Activated CD8-positive, alpha-beta memory T cell treated with anti-CD3 and anti-CD28 coated beads, Interleukin-2, amount 50 U/mL, for 1 hour (primary cell): Measurements from ENCODE around the gene CPA3.

ENCODE experiments used
- DNase-seq: peaks from one replicate; pipeline ENCODE4 v3.0.0-alpha.2; 2020; ENCODE audit errors: extremely low read depth

Gene CPA3

GRCh38 chr3:148857316-148857715 is 7.8 kb upstream of the CPA3 start:
- DNase-seq = no peak

- DNase-seq = no peak
These were observed 3.7 kb upstream of the CPA3 start for GRCh38 chr3:148861277-148861869.

GRCh38 chr3:148863297-148863696 is 1.8 kb upstream of the CPA3 start:
- no peak for DNase-seq

GRCh38 chr3:148863814-148864213 is 1.3 kb upstream of the CPA3 start:
- no peak for DNase-seq

- DNase-seq = no peak
These were observed 1.2 kb downstream of the CPA3 start for GRCh38 chr3:148866261-148866660.

- DNase-seq = no peak
These were observed 8.3 kb downstream of the CPA3 start for GRCh38 chr3:148873270-148873927.

GRCh38 chr3:148873977-148874376 is 8.9 kb downstream of the CPA3 start:
- no peak for DNase-seq

DNA sequence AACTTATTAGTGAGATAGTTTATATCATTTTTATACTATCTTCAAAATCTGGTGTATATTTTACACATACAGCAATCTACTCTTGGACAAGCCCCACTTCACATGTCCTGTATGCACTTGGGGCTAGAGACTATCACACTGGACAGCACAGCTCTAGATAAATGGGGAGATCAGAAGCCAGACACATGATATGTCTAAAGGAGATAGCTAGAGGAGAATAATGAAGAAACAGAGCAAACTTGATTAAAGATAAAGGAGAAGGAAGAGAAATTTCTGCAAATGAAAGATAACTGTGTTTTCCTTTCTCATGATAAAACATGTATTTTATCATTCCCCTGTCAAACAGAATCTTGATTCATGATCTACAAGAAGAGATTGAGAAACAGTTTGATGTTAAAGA is 13.0 kb downstream of the CPA3 start:
- no peak for DNase-seq

DNA sequence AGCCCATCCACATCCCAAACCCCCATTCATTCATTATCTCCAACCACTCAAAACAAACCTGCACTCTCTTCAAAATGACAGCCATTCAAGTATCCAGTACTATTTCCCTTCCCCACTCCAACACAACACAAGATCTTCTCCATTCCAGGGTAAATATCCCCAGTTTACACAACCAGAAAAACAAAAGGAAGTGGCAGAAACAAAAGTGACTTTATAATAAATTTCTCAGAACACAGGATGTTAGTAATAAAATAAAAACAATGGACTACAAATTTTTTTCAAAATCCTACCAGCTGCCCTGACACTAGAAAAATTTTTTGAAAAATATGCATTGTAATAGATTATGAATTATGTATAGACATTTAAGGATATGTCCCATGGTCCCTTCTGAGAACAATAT is 14.2 kb downstream of the CPA3 start:
- DNase-seq = no peak

DNA sequence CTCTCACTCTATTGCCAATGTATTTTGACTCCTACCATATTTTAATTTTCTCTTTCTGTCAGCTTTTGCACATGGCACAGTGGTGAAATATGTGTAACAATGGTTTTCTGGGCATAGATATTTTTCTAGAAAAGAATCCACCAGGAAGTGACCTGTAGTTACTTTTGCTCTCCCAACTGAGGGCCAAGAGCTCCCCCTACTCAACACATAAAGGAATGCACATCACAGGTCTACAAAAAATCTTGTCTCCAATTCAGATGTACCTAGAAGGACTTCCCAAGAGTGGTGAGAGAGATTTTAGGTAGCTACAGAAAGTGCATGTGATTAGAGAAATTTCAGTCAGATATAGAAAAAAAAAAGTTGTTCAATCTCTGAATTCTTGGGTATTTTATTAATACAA is 15.6 kb downstream of the CPA3 start:
- no peak for DNase-seq

GRCh38 chr3:148881286-148881685 is 16.2 kb downstream of the CPA3 start:
- DNase-seq = no peak

DNA sequence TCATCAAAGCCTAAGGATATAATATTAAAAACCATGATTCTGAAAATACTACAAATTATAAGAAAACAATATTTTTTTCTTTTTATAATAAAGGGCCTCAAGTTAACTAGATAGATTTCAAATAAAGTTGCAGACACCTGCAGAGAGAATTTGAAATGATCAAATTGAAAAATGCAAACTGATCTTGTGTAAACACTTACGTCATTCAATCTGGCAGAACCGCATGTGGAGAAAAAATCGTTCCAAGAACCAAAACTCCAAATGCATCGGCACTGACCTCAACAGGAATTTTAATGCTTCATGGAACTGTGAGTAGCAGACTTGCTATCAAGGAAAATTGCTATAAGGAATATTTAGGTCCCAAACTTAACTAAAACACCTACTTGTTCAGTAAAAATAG is 17.2 kb downstream of the CPA3 start:
- DNase-seq = no peak

DNA sequence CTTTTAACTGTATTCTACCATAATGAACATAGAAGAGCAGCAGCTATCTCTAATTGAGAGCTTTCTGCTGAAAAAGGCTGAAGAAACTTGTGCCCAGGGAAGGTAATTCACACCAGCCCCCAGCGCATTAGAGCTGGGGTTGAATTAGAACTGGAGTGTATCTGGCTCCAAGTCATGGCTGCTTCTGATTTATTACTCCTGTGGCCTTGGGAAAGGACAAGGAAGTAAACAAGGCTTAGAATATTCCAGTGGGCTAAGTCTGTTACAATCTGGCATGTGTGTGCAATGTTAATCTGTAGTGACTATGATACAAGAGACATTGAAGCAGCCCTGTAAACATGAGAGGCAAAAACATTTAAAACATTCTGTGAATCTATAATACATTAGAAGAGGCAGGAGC is 18.1 kb downstream of the CPA3 start:
- DNase-seq = no peak

- DNase-seq = no peak
These were observed 19.2 kb downstream of the CPA3 start for GRCh38 chr3:148884261-148884660.

GRCh38 chr3:148889828-148890227 is 24.7 kb downstream of the CPA3 start:
- no peak for DNase-seq

GRCh38 chr3:148896062-148896461 is 31.0 kb downstream of the CPA3 start:
- DNase-seq = no peak

DNA sequence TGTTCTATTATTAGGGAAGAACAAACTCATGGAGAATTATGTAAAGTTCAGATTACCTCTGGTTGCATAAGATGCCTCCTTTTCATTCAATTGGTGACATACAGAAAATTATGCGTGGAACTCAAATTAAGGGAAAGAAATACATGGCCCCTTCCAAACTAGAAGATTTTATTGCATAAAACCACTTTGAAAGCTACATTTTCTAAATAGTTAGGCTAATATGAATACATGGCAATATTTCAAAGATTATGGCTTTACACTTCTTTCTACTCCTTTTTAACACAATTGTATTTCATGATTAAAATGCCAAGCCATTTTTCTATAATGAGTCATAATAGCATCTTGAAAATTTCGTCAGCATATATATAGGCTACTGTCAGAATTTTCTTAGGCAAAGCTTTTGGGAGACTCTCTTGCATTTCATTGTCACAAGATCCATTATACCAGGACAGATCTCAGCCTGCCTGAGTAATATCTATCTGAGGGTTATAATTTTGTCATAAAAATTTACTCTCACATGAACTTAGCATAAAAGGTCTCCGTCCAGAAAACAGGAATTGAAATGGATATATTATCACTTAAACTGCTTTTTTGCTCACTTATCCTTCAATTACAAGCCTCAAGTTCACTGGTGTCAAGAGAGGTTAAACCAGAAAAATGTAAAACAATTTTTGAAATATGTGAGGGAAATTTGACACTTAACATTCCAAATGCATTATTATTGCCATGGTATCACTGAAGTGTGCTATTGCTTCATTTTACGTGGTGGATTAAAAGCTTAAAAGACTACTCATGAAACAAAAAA is 37.1 kb downstream of the CPA3 start:
- no peak for DNase-seq

- DNase-seq = no peak
These were observed 37.9 kb downstream of the CPA3 start for GRCh38 chr3:148903022-148903442.

DNA sequence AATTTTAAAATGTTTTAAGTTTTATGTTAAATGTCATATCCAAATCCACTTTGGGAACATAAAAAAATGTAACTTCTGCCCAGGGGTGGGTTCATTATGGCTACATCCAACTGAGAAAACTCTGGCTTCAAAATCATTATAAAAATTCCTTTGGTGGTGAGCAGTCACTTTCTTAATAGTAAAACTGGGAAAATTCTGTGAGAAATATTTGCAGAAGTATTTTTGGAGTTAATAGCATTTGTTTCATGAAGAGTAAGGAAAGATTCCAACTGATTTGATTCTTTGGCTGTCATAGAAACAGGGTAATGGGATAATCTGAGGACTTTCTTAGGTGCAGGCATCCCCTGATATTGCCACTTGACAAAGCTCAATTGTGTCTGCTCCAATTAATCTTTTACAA is 38.8 kb downstream of the CPA3 start:
- no peak for DNase-seq

DNA sequence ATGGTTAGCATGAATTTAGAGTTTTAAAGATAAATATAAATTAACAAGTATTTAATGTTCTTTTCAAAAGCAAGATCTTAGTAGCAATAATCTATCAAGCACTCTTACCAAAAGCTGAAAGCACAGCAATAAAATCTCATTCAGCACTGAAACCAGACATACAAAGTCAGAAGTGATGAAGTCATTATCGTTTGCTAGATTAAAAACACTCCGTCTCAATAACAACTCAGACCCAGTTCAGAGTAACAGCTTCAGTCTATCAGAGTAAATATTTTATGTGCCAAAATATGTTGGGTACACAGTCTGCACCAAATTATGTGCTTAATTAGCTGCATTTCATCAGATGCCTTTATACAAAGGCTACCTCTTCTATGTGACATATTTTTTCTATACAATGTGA is 41.6 kb downstream of the CPA3 start:
- DNase-seq = no peak

GRCh38 chr3:148911173-148911572 is 46.1 kb downstream of the CPA3 start:
- no peak for DNase-seq

GRCh38 chr3:148911592-148911991 is 46.5 kb downstream of the CPA3 start:
- DNase-seq = no peak
